HepG2 (cell line): ENCODE data around the gene SDC4. TPM values are rescaled to one million over a fixed set of nuclear protein-coding genes. Genes with fewer than 3 reads are reported as not detected.

Experiments
- ATF4 ChIP-seq, 2 experiments: fragments of 450-650 bp in 1 of 2; sonication (generic) in 1 of 2; formaldehyde crosslinking; IDR thresholded peaks; 2 replicates each; pipeline versions ENCODE4 v1.5.0 to v1.8.0; 2020 to 2022; ENCODE audit warnings: mild to moderate bottlenecking in 1 of 2, missing genetic modification reagents in 1 of 2
- BORCS8-MEF2B ChIP-seq: sonication (generic); formaldehyde crosslinking; IDR thresholded peaks from 2 replicates; pipeline ENCODE4 v1.8.0; 2022; ENCODE audit warnings: mild to moderate bottlenecking, missing genetic modification reagents
- CCAR2 ChIP-seq: fragments of 200-400 bp; formaldehyde crosslinking; optimal IDR thresholded peaks from 2 replicates; pipeline ENCODE3; 2018; ENCODE audit warnings: low read depth, mild to moderate bottlenecking, low read length, moderate library complexity
- FOXA3 ChIP-seq: IDR thresholded peaks from 2 replicates; pipeline ENCODE4 v1.6.1; 2016; ENCODE audit warnings: missing genetic modification reagents, missing compliant biosample characterization
- GABPA ChIP-seq, 2 experiments: IDR thresholded peaks; 2 replicates each; pipeline ENCODE4 v1.6.1; 2011 to 2016; ENCODE audit warnings: low read depth in 2 of 2, low read length in 1 of 2, missing biosample characterization in 1 of 2, missing genetic modification characterization in 1 of 2
- GPN1 ChIP-seq: sonication (generic); formaldehyde crosslinking; IDR thresholded peaks from 2 replicates; pipeline ENCODE4 v1.5.1; 2020; ENCODE audit warnings: missing genetic modification reagents, borderline replicate concordance
- KDM4B ChIP-seq: sonication (generic); formaldehyde crosslinking; IDR thresholded peaks from 2 replicates; pipeline ENCODE4 v1.4.0; 2020; ENCODE audit warnings: missing genetic modification reagents
- MTA1 ChIP-seq: sonication (generic); formaldehyde crosslinking; IDR thresholded peaks from 2 replicates; pipeline ENCODE4 v1.4.0; 2020; ENCODE audit warnings: missing genetic modification reagents, mild to moderate bottlenecking, borderline replicate concordance
- RFX1 ChIP-seq: fragments of 450-650 bp; IDR thresholded peaks from 2 replicates; pipeline ENCODE4 v1.6.1; 2017
- RFX3 ChIP-seq: IDR thresholded peaks from 2 replicates; pipeline ENCODE4 v1.6.1; 2016; ENCODE audit warnings: missing biosample characterization, missing genetic modification reagents
- SP140L ChIP-seq: sonication (generic); formaldehyde crosslinking; IDR thresholded peaks from 2 replicates; pipeline ENCODE4 v1.4.0; 2020; ENCODE audit warnings: missing genetic modification reagents, borderline replicate concordance
- TBL1XR1 ChIP-seq: fragments of 150-350 bp; IDR thresholded peaks from 2 replicates; pipeline ENCODE4 v1.6.1; 2014; ENCODE audit warnings: borderline replicate concordance, low read length; ENCODE audit not compliant: partially characterized antibody
- TOPORS ChIP-seq: sonication (generic); formaldehyde crosslinking; IDR thresholded peaks from 2 replicates; pipeline ENCODE4 v1.8.0; 2023; ENCODE audit warnings: mild to moderate bottlenecking, missing genetic modification reagents
- ZBTB25 ChIP-seq: IDR thresholded peaks from 2 replicates; pipeline ENCODE4 v1.6.1; 2018; ENCODE audit warnings: missing genetic modification reagents
- ZFP36L2 ChIP-seq: sonication (generic); formaldehyde crosslinking; IDR thresholded peaks from 2 replicates; pipeline ENCODE4 v1.4.0; 2020; ENCODE audit warnings: missing genetic modification reagents
- ZFP62 ChIP-seq: sonication (generic); formaldehyde crosslinking; IDR thresholded peaks from 2 replicates; pipeline ENCODE4 v1.4.0; 2020; ENCODE audit warnings: missing genetic modification reagents
- ZNF136 ChIP-seq: sonication (generic); formaldehyde crosslinking; IDR thresholded peaks from 2 replicates; pipeline ENCODE4 v1.8.1; 2022; ENCODE audit warnings: low read depth, mild to moderate bottlenecking, moderate library complexity, missing genetic modification reagents
- ZNF18 ChIP-seq: sonication (generic); formaldehyde crosslinking; IDR thresholded peaks from 2 replicates; pipeline ENCODE4 v1.8.0; 2022; ENCODE audit warnings: mild to moderate bottlenecking, missing genetic modification reagents; ENCODE audit not compliant: insufficient replicate concordance
- ZNF205 ChIP-seq: IDR thresholded peaks from 2 replicates; pipeline ENCODE4 v1.6.1; 2018; ENCODE audit warnings: missing biosample characterization, missing genetic modification reagents
- ZNF264 ChIP-seq: sonication (generic); formaldehyde crosslinking; IDR thresholded peaks from 2 replicates; pipeline ENCODE4 v1.4.0; 2020; ENCODE audit warnings: missing genetic modification reagents
- ZNF670 ChIP-seq: sonication (generic); formaldehyde crosslinking; IDR thresholded peaks from 2 replicates; pipeline ENCODE4 v1.8.0; 2022; ENCODE audit warnings: mild to moderate bottlenecking, missing genetic modification reagents, borderline replicate concordance
- ZNF691 ChIP-seq: sonication (generic); formaldehyde crosslinking; IDR thresholded peaks from 2 replicates; pipeline ENCODE4 v1.4.0; 2020; ENCODE audit warnings: missing genetic modification reagents, low read depth, mild to moderate bottlenecking, borderline replicate concordance
- ZNF878 ChIP-seq: sonication (generic); formaldehyde crosslinking; IDR thresholded peaks from 2 replicates; pipeline ENCODE4 v1.8.1; 2023; ENCODE audit warnings: mild to moderate bottlenecking, missing genetic modification reagents, moderate library complexity
- ZNF891 ChIP-seq: sonication (generic); formaldehyde crosslinking; IDR thresholded peaks from 2 replicates; pipeline ENCODE4 v1.5.0; 2020; ENCODE audit warnings: mild to moderate bottlenecking, missing genetic modification reagents
- ZSCAN31 ChIP-seq: sonication (generic); formaldehyde crosslinking; IDR thresholded peaks from 2 replicates; pipeline ENCODE4 v1.5.0; 2020; ENCODE audit warnings: low read depth, mild to moderate bottlenecking, missing genetic modification reagents
- polyA plus RNA-seq, 8 experiments: library from polyadenylated mRNA; depleted of rRNA in 3 of 8; stranded (reverse) in 7 of 8; unstranded in 1 of 8; fragments of >200 nt; fragmentation: Illumina TruSeq in 4 of 8; extraction: Trizol in 4 of 8; gene quantifications; 2 replicates each; pipeline versions ENCODE4 v1.2.1 to v1.2.3, GENCODE V29; 2011 to 2016; ENCODE audit warnings: low read depth in 4 of 8, missing spikeins in 1 of 8, mixed read lengths in 1 of 8; ENCODE audit not compliant: insufficient read depth in 1 of 8
- total RNA-seq, 5 experiments: library from RNA; depleted of rRNA; stranded (reverse); fragments of >200 nt; fragmentation: Illumina TruSeq; extraction: Trizol; gene quantifications; 2 replicates each; pipeline ENCODE4 v1.2.3, GENCODE V29; 2016; ENCODE audit warnings: low read depth in 1 of 5

The SDC4 gene
- total and polyA plus RNA-seq, 2 of the 13 experiments (the other 11 are each of a cell fraction or from before 2014, with no cell fraction given) = 49.0 to 65.1 TPM

- peak; percentile 52; the same call in 1 of the 2 replicates for TF ChIP-seq ZNF670 (CRISPR knock-in tag)
- TF ChIP-seq GABPA (IDR thresholded peaks at IDR 0.05; ENCODE audit: low read depth, low read length) = peak; percentile 77
- TF ChIP-seq GABPA (CRISPR knock-in tag; IDR thresholded peaks at IDR 0.05; ENCODE audit: low read depth) = peak; percentile 97
- TF ChIP-seq ZFP62 = no peak
- TF ChIP-seq BORCS8-MEF2B (CRISPR knock-in tag) = peak; percentile 88
- peak; percentile 98 for TF ChIP-seq ZSCAN31 (CRISPR knock-in tag)
- peak; percentile 97; the same call in 1 of the 2 replicates for TF ChIP-seq MTA1 (CRISPR knock-in tag)
- TF ChIP-seq GPN1 (CRISPR knock-in tag) = peak; percentile 61; the same call in 1 of the 2 replicates
- peak; percentile 96 for TF ChIP-seq ZNF136 (CRISPR knock-in tag)
- TF ChIP-seq ZNF18 (CRISPR knock-in tag) = peak; percentile 93
- no peak for TF ChIP-seq TBL1XR1
- TF ChIP-seq ZNF205 = peak; percentile 90; the same call in 1 of the 2 replicates
- peak; percentile 77; the same call in 1 of the 2 replicates for TF ChIP-seq ZFP36L2 (CRISPR knock-in tag)
- 0 out of 2 replicates have a peak, but pooled peaks have one; percentile 95 for TF ChIP-seq KDM4B
- peak in 1 of 2 experiments; percentile 73; a peak in 1 of 4 replicates for TF ChIP-seq ATF4 (CRISPR knock-in tag; IDR thresholded peaks at IDR 0.05)
- peak; percentile 77 for TF ChIP-seq FOXA3 (CRISPR knock-in tag)
- peak; percentile 29 for TF ChIP-seq CCAR2
- TF ChIP-seq ZBTB25 (CRISPR knock-in tag) = peak; percentile 94
- no peak for TF ChIP-seq ZNF878 (CRISPR knock-in tag)
- TF ChIP-seq SP140L (CRISPR knock-in tag) = no peak; the same call in none of the 2 replicates
- peak; percentile 97 for TF ChIP-seq RFX1
- peak; percentile 100 for TF ChIP-seq RFX3
- no peak; the same call in 1 of the 2 replicates for TF ChIP-seq ZNF264 (CRISPR knock-in tag)
- no peak; the same call in 1 of the 2 replicates for TF ChIP-seq TOPORS (CRISPR knock-in tag)
- peak; percentile 99 for TF ChIP-seq ZNF891 (CRISPR knock-in tag)
- TF ChIP-seq ZNF691 (CRISPR knock-in tag) = peak; percentile 81
These were observed 14.8 kb upstream of the SDC4 start, which contains the start of gene SYS1 (continued) for GRCh38 chr20:45362804-45363610.
